ENCODE data around the gene FAM111B. TPM values are rescaled to one million over a fixed set of nuclear protein-coding genes. Genes with fewer than 3 reads are reported as not detected.
A peak's percentile ranks its signal among the peaks of the same experiment; 100 is the strongest.
"Not testable (repeated sequence)": the region's sequence is repeated elsewhere in the genome, so short reads cannot be mapped to it uniquely, and the experiment has no call there.

FAM111B gene
- total and polyA plus RNA-seq, 4 donors = 0.08 to 2.6 (median 1.4) TPM

- not testable (repeated sequence) for DNase-seq (ENCODE audit: low spot score); H3K27me3 ChIP-seq (ENCODE audit: control insufficient read depth in 4 of 4, insufficient read depth in 4 of 4, low read length in 3 of 4); H3K27ac ChIP-seq (ENCODE audit: low read depth in 1 of 2, low read length in 2 of 2); H3K4me3 ChIP-seq (ENCODE audit: low read depth in 1 of 3, low read length in 3 of 3); H3K4me1 ChIP-seq (ENCODE audit: control insufficient read depth in 4 of 4, insufficient read depth in 4 of 4, low read length in 3 of 4); H3K36me3 ChIP-seq (ENCODE audit: control insufficient read depth in 4 of 4, insufficient read depth in 3 of 4, low read depth in 1 of 4, low read length in 3 of 4); H3K9ac ChIP-seq (ENCODE audit: low read depth in 1 of 2, low read length in 2 of 2); H3K9me3 ChIP-seq (ENCODE audit: control insufficient read depth in 4 of 4, low read length in 3 of 4)
- 64% methylated on average over 1 of the region's 1 CpG for WGBS
These were observed 11.8 kb upstream of the FAM111B start for GRCh38 chr11:59095225-59095624.

DNA sequence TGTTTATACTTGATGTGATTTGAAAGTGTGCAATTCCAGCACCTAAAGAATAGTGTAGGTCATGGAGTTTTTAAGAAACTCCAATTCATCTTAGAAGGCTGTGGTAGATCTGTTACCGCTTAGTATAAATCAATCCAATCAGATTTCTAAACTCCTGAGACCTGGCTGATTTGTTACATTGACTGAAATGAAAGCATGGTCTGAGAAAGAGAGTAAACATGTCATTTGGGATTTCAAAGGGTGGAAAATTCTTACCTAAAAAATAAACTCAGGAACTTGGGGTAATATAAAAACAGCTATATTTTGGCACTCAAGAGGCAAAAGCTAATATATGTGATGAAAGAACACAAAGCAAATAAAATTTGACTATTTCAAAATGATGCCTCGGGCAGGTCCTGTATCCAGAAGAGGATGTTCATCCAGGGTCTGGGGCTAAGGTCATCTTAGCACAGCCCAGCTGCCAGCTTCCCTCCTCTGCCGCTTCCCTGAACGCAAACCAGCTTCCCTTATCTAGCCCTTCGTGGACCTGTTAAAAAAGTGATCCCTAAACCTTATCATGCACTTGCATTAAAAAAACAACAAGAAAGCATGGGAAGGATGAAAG is 11.0 kb upstream of the FAM111B start:
- not testable (repeated sequence) for H3K4me1 ChIP-seq (ENCODE audit: control insufficient read depth in 4 of 4, insufficient read depth in 4 of 4, low read length in 3 of 4); H3K9me3 ChIP-seq (ENCODE audit: control insufficient read depth in 4 of 4, low read length in 3 of 4); H3K36me3 ChIP-seq (ENCODE audit: control insufficient read depth in 4 of 4, insufficient read depth in 3 of 4, low read depth in 1 of 4, low read length in 3 of 4); DNase-seq (ENCODE audit: low spot score); H3K27ac ChIP-seq (ENCODE audit: low read depth in 1 of 2, low read length in 2 of 2); H3K27me3 ChIP-seq (ENCODE audit: control insufficient read depth in 4 of 4, insufficient read depth in 4 of 4, low read length in 3 of 4); H3K9ac ChIP-seq (ENCODE audit: low read depth in 1 of 2, low read length in 2 of 2); H3K4me3 ChIP-seq (ENCODE audit: low read depth in 1 of 3, low read length in 3 of 3)
- WGBS = 27% methylated on average over 5 of the region's 5 CpGs
- TF ChIP-seq RXRA (IDR thresholded peaks at IDR 0.05) (peak; percentile 48 to 52), HNF4A (conservative IDR thresholded peaks at IDR 0.05) (peak; percentile 44 to 46), JUND (IDR thresholded peaks at IDR 0.05) (peak in 1 of 2 donors; percentile 19)

GRCh38 chr11:59097113-59097708 is 9.8 kb upstream of the FAM111B start:
- peak; percentile 61 for DNase-seq (ENCODE audit: low spot score)
- TF ChIP-seq NR2F2 (IDR thresholded peaks at IDR 0.05) (no peak), CTCF (IDR thresholded peaks at IDR 0.05; ENCODE audit: low read depth, low read length, missing input control) (peak; percentile 65), FOXA2 (IDR thresholded peaks at IDR 0.05) (no peak), RAD21 (IDR thresholded peaks at IDR 0.05) (peak; percentile 66 to 78)
- no peak overlapping the region for H3K4me3 ChIP-seq (ENCODE audit: low read depth in 1 of 3, low read length in 3 of 3)
- peaks cover 0 to 6% (median under 1%) of the 10 kb centered on the region in 4 donors for H3K4me1 ChIP-seq (ENCODE audit: control insufficient read depth in 4 of 4, insufficient read depth in 4 of 4, low read length in 3 of 4)
- WGBS = 87% methylated on average over 5 of the region's 5 CpGs
- no peaks in the 10 kb centered on the region for H3K9me3 ChIP-seq (ENCODE audit: control insufficient read depth in 4 of 4, low read length in 3 of 4)
- no peaks in the 10 kb centered on the region for H3K27me3 ChIP-seq (ENCODE audit: control insufficient read depth in 4 of 4, insufficient read depth in 4 of 4, low read length in 3 of 4)
- no peak overlapping the region for H3K9ac ChIP-seq (ENCODE audit: low read depth in 1 of 2, low read length in 2 of 2)
- H3K36me3 ChIP-seq (ENCODE audit: control insufficient read depth in 4 of 4, insufficient read depth in 3 of 4, low read depth in 1 of 4, low read length in 3 of 4) = no peaks in the 10 kb centered on the region
- H3K27ac ChIP-seq (ENCODE audit: low read depth in 1 of 2, low read length in 2 of 2) = no peak overlapping the region

DNA sequence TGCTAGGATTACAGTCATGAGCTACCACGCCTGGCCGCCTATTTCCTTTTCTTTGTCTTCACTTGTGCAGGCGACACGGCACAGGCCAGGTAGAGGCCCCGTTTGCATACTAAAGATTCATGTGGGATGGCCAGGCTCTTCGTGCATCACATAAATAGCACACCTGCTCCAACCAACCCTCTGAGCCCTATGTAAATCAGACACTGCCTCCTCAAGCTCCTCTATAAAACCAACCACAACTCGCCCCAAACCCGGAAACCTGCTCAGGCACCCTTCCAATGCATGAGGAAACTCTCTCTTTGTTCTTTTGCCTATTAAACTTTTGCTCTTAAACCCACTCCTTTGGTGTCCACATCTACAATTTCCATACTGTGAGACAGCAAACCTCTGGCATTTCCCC is 9.1 kb upstream of the FAM111B start:
- H3K27me3 ChIP-seq (ENCODE audit: control insufficient read depth in 4 of 4, insufficient read depth in 4 of 4, low read length in 3 of 4); H3K9ac ChIP-seq (ENCODE audit: low read depth in 1 of 2, low read length in 2 of 2); DNase-seq (ENCODE audit: low spot score); H3K9me3 ChIP-seq (ENCODE audit: control insufficient read depth in 4 of 4, low read length in 3 of 4); H3K4me3 ChIP-seq (ENCODE audit: low read depth in 1 of 3, low read length in 3 of 3); H3K4me1 ChIP-seq (ENCODE audit: control insufficient read depth in 4 of 4, insufficient read depth in 4 of 4, low read length in 3 of 4); H3K27ac ChIP-seq (ENCODE audit: low read depth in 1 of 2, low read length in 2 of 2); H3K36me3 ChIP-seq (ENCODE audit: control insufficient read depth in 4 of 4, insufficient read depth in 3 of 4, low read depth in 1 of 4, low read length in 3 of 4): not testable (repeated sequence)
- 84% methylated on average over 8 of the region's 8 CpGs for WGBS

Data from liver (tissue), 9 donors.